M059J (cell line): Measurements from ENCODE around the gene ALDOA. TPM values are rescaled to one million over a fixed set of nuclear protein-coding genes. Genes with fewer than 3 reads are reported as not detected.
"Not testable (repeated sequence)": the region's sequence is repeated elsewhere in the genome, so short reads cannot be mapped to it uniquely, and the experiment has no call there.

ENCODE experiments used
- DNase-seq: peaks from one replicate; pipeline ENCODE4 v3.0.0-alpha.2; 2012; ENCODE audit warnings: low read depth
- total RNA-seq: library from RNA; depleted of rRNA; stranded (reverse); fragments of >200 nt; shearing (Covaris generic); gene quantifications from 2 replicates; pipeline ENCODE4 v1.2.3, GENCODE V29; 2014

ALDOA gene
- total RNA-seq, 1 experiment from 2014 or later: 3,016 TPM

GRCh38 chr16:30090610-30091331 lies 25.2 kb downstream of the ALDOA start:
- DNase-seq: no peak

GRCh38 chr16:30091474-30092372 lies 26.2 kb downstream of the ALDOA start, which contains the start of gene TBX6:
Gene TBX6, minus strand, starts transcription at chr16:30091924. Its CDS starts 731 bp downstream, at chr16:30091193.
- peak; percentile 86 for DNase-seq

GRCh38 chr16:30092373-30093010 lies 26.9 kb downstream of the ALDOA start:
- DNase-seq: no peak

GRCh38 chr16:30094541-30095165 lies 29.1 kb downstream of the ALDOA start:
- no peak for DNase-seq

GRCh38 chr16:30095166-30096078 lies 29.9 kb downstream of the ALDOA start:
- DNase-seq: no peak

- peak; percentile 82 for DNase-seq
Observed at GRCh38 chr16:30096105-30096861, 30.7 kb downstream of the ALDOA start, which contains the start of gene YPEL3. Gene YPEL3, minus strand, starts transcription at chr16:30096213. Its CDS starts 731 bp downstream, at chr16:30095482.

- DNase-seq: no peak
Observed at GRCh38 chr16:30096862-30097563, 31.5 kb downstream of the ALDOA start.

GRCh38 chr16:30104090-30104489 lies 38.5 kb downstream of the ALDOA start:
- DNase-seq: no peak

GRCh38 chr16:30104492-30104891 lies 38.9 kb downstream of the ALDOA start:
- no peak for DNase-seq

- DNase-seq: no peak
Observed at GRCh38 chr16:30108059-30108850, 42.7 kb downstream of the ALDOA start.

GRCh38 chr16:30110661-30111060 lies 45.1 kb downstream of the ALDOA start:
- no peak for DNase-seq

GRCh38 chr16:30112197-30113030 lies 46.9 kb downstream of the ALDOA start:
- no peak for DNase-seq

- peak; percentile 51 for DNase-seq
Observed at GRCh38 chr16:30113031-30113710, 47.6 kb downstream of the ALDOA start, which contains the start of gene GDPD3. Gene GDPD3, minus strand, starts transcription at chr16:30113537. Its CDS starts 59 bp downstream, at chr16:30113478.

GRCh38 chr16:30113711-30114333 lies 48.3 kb downstream of the ALDOA start:
- DNase-seq: peak; percentile 59

- no peak for DNase-seq
Observed at GRCh38 chr16:30114411-30114810, 48.9 kb downstream of the ALDOA start.

GRCh38 chr16:30114833-30115232 lies 49.3 kb downstream of the ALDOA start:
- DNase-seq: not testable (repeated sequence)
